NCI-H345 treated with DMSO at 0.1 percent for 48 hours (cell line): ENCODE results near the gene LGI2.

Experiments
- DNase-seq: peaks from one replicate; lab custom pipeline; 2025; ENCODE audit not compliant: unreplicated experiment; lab: John Stamatoyannopoulos, UW

The LGI2 gene

GRCh38 chr4:24968278-24968677, 62.5 kb downstream of the LGI2 start:
- DNase-seq: no peak

GRCh38 chr4:24967346-24967745, 63.4 kb downstream of the LGI2 start:
- DNase-seq: no peak

- DNase-seq: no peak
Observed at GRCh38 chr4:24966076-24966475, 64.7 kb downstream of the LGI2 start.

GRCh38 chr4:24965627-24966026, 65.1 kb downstream of the LGI2 start:
- no peak for DNase-seq

- DNase-seq: no peak
Observed at GRCh38 chr4:24963277-24963676, 67.5 kb downstream of the LGI2 start.

GRCh38 chr4:24957886-24958285, 72.9 kb downstream of the LGI2 start:
- DNase-seq: no peak

GRCh38 chr4:24956763-24957162, 74.0 kb downstream of the LGI2 start:
- DNase-seq: no peak

GRCh38 chr4:24956091-24956490, 74.7 kb downstream of the LGI2 start:
- no peak for DNase-seq

- no peak for DNase-seq
Observed at GRCh38 chr4:24952667-24953066, 78.1 kb downstream of the LGI2 start.

- no peak for DNase-seq
Observed at GRCh38 chr4:24949970-24950369, 80.8 kb downstream of the LGI2 start.
